GM21576 (cell line): ENCODE data around the gene CLDN19.
"Not testable (repeated sequence)": the region's sequence is repeated elsewhere in the genome, so short reads cannot be mapped to it uniquely, and the experiment has no call there.

Experiments
- ATAC-seq: cut with Tn5 transposase; IDR thresholded peaks from one replicate; pipeline ENCODE4 v1.9.1; 2021; ENCODE audit warnings: mild to moderate bottlenecking, moderate library complexity; ENCODE audit not compliant: unreplicated experiment

The CLDN19 gene

GRCh38 chr1:42761567-42761966, 21.5 kb upstream of the CLDN19 start:
- ATAC-seq = no peak

GRCh38 chr1:42759114-42759513, 19.1 kb upstream of the CLDN19 start:
- no peak for ATAC-seq

- ATAC-seq = no peak
Measured at GRCh38 chr1:42758641-42759040, 18.6 kb upstream of the CLDN19 start.

GRCh38 chr1:42757892-42758275, 17.8 kb upstream of the CLDN19 start:
- ATAC-seq = no peak

- no peak for ATAC-seq
Measured at GRCh38 chr1:42756956-42757891, 17.2 kb upstream of the CLDN19 start.

GRCh38 chr1:42753070-42753469, 13.0 kb upstream of the CLDN19 start:
- ATAC-seq = no peak

- no peak for ATAC-seq
Measured at GRCh38 chr1:42752284-42752683, 12.2 kb upstream of the CLDN19 start.

- not testable (repeated sequence) for ATAC-seq
Measured at GRCh38 chr1:42751511-42752070, 11.6 kb upstream of the CLDN19 start.

GRCh38 chr1:42750041-42750440, 10.0 kb upstream of the CLDN19 start:
- ATAC-seq = no peak

GRCh38 chr1:42748461-42749410, 8.7 kb upstream of the CLDN19 start:
- ATAC-seq = no peak

GRCh38 chr1:42748021-42748420, 8.0 kb upstream of the CLDN19 start:
- ATAC-seq = no peak

GRCh38 chr1:42747125-42747524, 7.1 kb upstream of the CLDN19 start:
- no peak for ATAC-seq

GRCh38 chr1:42746436-42747105, 6.5 kb upstream of the CLDN19 start:
- no peak for ATAC-seq

- ATAC-seq = no peak
Measured at GRCh38 chr1:42745851-42746250, 5.8 kb upstream of the CLDN19 start.

GRCh38 chr1:42744148-42744413, 4.0 kb upstream of the CLDN19 start:
- no peak for ATAC-seq

- no peak for ATAC-seq
Measured at GRCh38 chr1:42743317-42744147, 3.5 kb upstream of the CLDN19 start.

GRCh38 chr1:42742617-42743316, 2.7 kb upstream of the CLDN19 start:
- no peak for ATAC-seq

- no peak for ATAC-seq
Measured at GRCh38 chr1:42742141-42742540, 2.1 kb upstream of the CLDN19 start.

- no peak for ATAC-seq
Measured at GRCh38 chr1:42741706-42742105, 1.7 kb upstream of the CLDN19 start.
